NCI-H146 treated with DMSO at 0.1 percent for 48 hours (cell line): Measurements from ENCODE around the gene SLC28A2.
"Not testable (repeated sequence)": the region's sequence is repeated elsewhere in the genome, so short reads cannot be mapped to it uniquely, and the experiment has no call there.

Experiments
- DNase-seq: peaks from one replicate; lab custom pipeline; 2025; ENCODE audit not compliant: unreplicated experiment; lab: John Stamatoyannopoulos, UW

SLC28A2 gene

GRCh38 chr15:45259796-45260195 is 7.8 kb downstream of the SLC28A2 start:
- no peak for DNase-seq

DNA sequence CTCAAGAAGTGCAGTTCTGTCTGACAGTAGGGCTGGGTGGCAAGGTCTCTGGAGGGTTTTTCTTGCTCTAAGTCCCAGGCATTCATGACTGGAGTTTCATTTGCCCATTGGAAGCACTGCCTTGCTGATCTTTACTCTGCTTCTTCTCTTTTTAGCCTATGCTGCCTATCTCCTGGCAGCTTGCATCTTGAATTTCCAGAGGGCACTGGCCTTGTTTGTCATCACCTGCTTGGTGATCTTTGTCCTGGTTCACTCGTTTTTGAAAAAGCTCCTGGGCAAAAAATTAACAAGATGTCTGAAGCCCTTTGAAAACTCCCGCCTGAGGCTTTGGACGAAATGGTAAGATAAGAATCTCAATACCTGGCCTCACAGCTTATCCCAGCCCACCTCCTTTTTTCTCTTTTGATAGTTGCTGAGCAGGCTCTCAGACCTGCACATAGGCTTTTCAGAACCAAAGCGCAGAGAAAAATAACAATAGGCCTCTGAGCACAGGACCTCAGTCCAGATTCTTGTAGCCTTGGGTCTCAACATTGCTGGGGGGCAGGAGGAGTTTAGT is 10.9 kb downstream of the SLC28A2 start:
- no peak for DNase-seq

- no peak for DNase-seq
These were observed 11.8 kb downstream of the SLC28A2 start for GRCh38 chr15:45263854-45264253.

DNA sequence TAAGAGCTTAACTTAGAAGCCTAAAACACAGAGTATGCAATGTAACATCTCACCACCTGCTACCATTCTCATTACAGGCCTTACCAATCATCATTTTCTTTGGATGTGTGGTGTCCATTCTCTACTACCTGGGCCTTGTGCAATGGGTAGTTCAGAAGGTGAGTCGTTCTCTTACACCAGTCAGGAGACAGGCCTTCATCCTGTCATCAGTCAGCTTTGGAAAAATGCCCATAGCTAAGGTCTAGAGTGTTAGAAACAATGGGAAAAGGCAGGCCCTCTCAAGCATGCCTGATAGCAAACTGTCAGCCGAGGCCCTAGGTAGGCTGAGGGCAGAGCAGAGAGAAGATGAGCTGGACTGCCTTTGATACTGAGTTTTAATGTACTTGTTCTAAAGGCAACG is 13.5 kb downstream of the SLC28A2 start:
- no peak for DNase-seq

DNA sequence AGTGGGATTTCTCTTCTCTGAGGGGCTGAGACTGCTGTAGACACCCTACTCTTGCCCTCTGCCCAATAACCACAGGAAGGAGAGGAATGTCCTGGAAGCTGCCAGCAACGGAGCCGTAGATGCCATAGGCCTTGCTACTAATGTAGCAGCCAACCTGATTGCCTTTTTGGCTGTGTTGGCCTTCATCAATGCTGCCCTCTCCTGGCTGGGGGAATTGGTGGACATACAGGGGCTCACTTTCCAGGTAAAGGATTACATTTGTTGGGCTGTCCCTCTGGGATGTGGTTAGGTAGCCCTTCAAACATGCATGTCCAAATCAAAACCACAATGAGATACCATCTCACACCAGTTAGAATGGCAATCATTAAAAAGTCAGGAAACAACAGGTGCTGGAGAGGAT is 16.1 kb downstream of the SLC28A2 start:
- no peak for DNase-seq

GRCh38 chr15:45274636-45275380 is 22.8 kb downstream of the SLC28A2 start:
- DNase-seq, result no peak

GRCh38 chr15:45276831-45277230 is 24.8 kb downstream of the SLC28A2 start:
- DNase-seq, result peak; percentile 2

- peak; percentile 75 for DNase-seq
These were observed 27.1 kb downstream of the SLC28A2 start for GRCh38 chr15:45279024-45279698.

- DNase-seq, result no peak
These were observed 33.4 kb downstream of the SLC28A2 start for GRCh38 chr15:45285413-45285812.

DNA sequence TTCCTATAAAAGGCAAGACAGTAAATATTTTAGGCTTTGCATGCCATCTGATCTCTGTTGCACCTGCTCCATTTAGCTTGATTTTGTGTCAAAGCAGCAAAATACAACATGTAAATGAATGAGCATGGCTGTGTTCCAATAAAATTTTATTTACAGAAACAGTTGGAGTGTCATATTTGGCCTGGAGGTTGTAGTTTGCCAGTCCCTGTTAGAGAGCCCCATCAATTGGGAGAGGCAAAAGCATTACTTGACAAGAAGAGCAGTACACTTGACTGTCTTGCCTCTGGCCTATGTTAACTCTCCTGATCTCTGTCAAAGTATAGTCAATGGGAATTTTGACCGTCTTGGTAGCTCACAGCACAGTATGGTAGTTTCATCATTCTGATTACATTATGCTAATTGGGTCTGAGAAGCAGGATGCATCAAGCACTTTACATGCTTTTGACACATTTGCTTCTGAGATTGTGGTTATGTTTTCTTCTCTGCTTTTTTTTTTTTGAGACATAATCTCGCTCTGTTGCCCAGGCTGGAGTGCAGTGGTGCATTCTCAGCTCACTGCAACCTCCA is 35.4 kb downstream of the SLC28A2 start:
- no peak for DNase-seq

GRCh38 chr15:45288947-45289346 is 36.9 kb downstream of the SLC28A2 start:
- no peak for DNase-seq

DNA sequence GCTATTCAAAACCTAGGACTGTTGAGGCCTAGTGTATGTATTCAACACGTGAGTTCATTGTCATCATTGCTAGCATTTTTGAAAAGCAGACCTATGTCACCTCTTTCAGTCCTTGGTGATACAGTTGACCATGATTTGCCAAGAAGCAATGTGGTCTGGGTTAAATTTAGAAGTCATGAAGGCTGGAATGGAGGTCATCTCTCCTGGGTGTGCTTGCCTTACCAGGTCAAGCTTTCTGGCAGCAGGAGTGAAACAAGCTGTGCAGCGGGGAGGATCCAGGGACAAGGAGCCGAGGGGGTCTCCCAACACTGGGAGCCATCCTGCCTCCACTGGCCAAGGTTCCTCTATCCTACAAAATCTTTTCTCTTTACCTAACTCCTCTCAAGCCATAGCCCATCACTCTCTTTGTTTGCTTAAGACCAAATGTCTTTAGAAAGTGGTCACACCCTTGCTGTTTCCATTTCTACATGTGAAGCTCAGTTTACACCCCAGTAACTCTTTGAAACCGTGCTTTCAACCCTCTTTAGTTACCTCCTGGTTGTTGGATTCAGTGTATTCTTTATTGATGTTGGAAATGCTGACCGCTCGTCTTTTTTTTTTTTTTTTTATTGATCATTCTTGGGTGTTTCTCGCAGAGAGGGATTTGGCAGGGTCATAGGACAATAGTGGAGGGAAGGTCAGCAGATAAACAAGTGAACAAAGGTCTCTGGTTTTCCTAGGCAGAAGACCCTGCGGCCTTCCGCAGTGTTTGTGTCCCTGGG is 40.0 kb downstream of the SLC28A2 start:
- DNase-seq, result no peak

DNA sequence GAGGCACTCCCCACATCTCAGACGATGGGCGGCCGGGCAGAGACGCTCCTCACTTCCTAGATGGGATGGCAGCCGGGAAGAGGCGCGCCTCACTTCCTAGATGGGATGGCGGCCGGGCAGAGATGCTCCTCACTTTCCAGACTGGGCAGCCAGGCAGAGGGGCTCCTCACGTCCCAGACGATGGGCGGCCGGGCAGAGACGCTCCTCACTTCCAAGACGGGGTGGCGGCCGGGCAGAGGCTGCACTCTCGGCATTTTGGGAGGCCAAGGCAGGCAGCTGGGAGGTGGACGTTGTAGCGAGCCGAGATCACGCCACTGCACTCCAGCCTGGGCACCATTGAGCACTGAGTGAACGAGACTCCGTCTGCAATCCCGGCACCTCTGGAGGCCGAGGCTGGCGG is 41.3 kb downstream of the SLC28A2 start:
- not testable (repeated sequence) for DNase-seq

DNA sequence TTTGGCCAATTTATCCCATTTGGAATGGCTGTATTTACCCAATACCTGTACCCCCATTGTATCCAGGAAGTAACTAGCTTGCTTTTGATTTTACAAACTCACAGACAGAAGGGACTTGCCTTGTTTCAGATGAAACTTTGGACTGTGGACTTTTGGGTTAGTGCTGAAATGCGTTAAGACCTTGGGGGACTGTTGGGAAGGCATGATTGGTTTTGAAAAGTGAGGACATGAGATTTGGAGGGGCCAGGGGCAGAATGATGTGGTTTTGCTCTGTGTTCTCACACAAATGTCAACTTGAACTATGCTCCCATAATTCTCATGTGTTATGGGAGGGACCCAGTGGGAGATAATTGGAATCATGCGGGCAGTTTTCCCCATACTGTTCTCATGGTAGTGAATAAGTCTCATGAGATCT is 46.9 kb downstream of the SLC28A2 start:
- DNase-seq, result not testable (repeated sequence)

DNA sequence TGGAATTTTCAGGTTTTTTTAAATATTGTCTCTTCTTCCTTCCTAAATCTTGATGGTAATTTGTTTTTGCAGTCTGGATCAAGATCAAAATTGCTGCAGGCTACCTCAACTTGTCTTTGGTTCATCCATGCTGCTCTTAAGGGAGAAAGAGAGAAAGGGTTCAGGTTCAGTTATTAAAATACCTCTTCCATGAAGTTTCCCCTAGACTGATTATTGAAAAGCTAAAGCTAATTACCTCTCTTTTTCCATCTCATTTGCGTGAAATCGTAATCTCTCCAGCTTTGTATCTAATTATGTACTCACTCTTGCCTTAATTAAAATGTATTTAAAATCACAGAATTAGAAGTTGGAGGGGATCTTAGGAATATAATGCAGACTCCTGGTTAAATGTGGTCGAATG is 52.7 kb downstream of the SLC28A2 start:
- DNase-seq, result no peak

- no peak for DNase-seq
These were observed 54.1 kb downstream of the SLC28A2 start for GRCh38 chr15:45306105-45306504.

DNA sequence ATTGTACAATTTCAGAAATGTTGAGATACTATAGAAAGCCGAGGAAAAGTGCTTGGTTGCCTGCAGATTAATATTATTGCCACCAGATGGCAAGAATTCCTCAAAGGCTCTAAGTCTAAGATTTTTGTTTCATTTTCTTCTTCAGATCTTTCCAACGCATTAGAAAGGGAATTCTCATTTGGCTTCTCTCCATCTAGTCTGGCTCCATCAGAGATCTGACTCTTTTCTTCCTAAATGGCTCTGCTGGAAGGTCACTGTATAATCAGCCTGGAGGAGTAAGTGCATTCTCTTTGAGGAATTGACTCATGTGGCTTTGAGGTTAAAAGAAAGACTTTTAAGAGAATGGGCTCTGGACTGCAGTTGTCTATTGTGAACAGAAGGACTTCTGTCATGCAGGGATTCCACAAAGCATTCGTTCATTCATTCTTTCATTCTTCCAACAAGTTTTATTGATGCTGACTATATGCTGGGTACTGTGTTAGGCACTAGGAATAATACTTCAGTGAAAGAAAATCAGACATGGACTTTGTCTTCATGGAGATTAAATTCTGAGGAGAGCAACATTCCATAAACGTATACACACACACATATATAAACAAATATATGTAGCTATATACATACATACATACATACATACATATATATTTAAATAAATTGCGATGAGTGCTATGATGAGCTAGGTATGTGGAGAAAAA is 55.3 kb downstream of the SLC28A2 start:
- DNase-seq, result no peak

- not testable (repeated sequence) for DNase-seq
These were observed 62.1 kb downstream of the SLC28A2 start for GRCh38 chr15:45314117-45314516.

GRCh38 chr15:45314960-45315359 is 62.9 kb downstream of the SLC28A2 start:
- no peak for DNase-seq

GRCh38 chr15:45319472-45320214 is 67.6 kb downstream of the SLC28A2 start:
- DNase-seq, result no peak
